Ishikawa (cell line): ENCODE measurements around the gene PRKCB.

Experiments used
- RAD21 ChIP-seq: IDR thresholded peaks from 2 replicates; pipeline ENCODE4 v1.6.1; 2012; ENCODE audit warnings: low read depth
- TF ChIP-seq, protein P1 (sequence below): IDR thresholded peaks from 2 replicates; pipeline ENCODE4 v1.6.1; 2012; ENCODE audit warnings: low read depth, mild to moderate bottlenecking
- TF ChIP-seq, protein P2 (sequence below): IDR thresholded peaks from 2 replicates; pipeline ENCODE4 v1.6.1; 2012

DNA sequence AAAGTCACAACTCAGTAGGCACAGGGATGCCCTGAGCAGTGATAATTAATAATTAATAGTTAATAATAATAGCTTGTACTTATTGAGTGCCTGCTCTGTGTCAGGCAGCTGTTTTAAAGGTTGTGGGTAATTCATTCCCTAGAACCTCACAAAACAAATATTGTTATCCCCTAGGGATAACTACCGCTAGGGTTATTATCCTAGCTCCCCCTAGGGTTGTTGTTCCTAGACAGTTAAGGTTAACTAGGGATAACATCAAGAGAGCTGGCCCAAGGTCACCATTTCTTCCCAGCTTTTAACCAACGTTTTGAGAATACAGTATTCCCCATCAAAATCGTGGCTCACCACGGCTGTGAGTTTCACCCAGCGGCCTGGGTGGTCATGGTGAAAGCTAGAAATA is 180.1 kb downstream of the PRKCB start:
- no peak for TF ChIP-seq RAD21
- TF ChIP-seq, protein P1, sequence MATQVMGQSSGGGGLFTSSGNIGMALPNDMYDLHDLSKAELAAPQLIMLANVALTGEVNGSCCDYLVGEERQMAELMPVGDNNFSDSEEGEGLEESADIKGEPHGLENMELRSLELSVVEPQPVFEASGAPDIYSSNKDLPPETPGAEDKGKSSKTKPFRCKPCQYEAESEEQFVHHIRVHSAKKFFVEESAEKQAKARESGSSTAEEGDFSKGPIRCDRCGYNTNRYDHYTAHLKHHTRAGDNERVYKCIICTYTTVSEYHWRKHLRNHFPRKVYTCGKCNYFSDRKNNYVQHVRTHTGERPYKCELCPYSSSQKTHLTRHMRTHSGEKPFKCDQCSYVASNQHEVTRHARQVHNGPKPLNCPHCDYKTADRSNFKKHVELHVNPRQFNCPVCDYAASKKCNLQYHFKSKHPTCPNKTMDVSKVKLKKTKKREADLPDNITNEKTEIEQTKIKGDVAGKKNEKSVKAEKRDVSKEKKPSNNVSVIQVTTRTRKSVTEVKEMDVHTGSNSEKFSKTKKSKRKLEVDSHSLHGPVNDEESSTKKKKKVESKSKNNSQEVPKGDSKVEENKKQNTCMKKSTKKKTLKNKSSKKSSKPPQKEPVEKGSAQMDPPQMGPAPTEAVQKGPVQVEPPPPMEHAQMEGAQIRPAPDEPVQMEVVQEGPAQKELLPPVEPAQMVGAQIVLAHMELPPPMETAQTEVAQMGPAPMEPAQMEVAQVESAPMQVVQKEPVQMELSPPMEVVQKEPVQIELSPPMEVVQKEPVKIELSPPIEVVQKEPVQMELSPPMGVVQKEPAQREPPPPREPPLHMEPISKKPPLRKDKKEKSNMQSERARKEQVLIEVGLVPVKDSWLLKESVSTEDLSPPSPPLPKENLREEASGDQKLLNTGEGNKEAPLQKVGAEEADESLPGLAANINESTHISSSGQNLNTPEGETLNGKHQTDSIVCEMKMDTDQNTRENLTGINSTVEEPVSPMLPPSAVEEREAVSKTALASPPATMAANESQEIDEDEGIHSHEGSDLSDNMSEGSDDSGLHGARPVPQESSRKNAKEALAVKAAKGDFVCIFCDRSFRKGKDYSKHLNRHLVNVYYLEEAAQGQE = no peak
- TF ChIP-seq, protein P2, sequence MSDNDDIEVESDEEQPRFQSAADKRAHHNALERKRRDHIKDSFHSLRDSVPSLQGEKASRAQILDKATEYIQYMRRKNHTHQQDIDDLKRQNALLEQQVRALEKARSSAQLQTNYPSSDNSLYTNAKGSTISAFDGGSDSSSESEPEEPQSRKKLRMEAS = no peak
